Activated T-cell treated with anti-CD3 and anti-CD28 coated beads, Interleukin-2, amount 50 U/mL, for 72 hours (primary cell): ENCODE results near the gene STRN3. TPM values are rescaled to one million over a fixed set of nuclear protein-coding genes. Genes with fewer than 3 reads are reported as not detected.
A peak's percentile ranks its signal among the peaks of the same experiment; 100 is the strongest.
"Not testable (repeated sequence)": the region's sequence is repeated elsewhere in the genome, so short reads cannot be mapped to it uniquely, and the experiment has no call there.

ENCODE experiments used
- ATAC-seq, 2 donors: fragments of 150-1000 bp; cut with Tn5 transposase; replicated peaks in 1 of 2; 2 replicates each; pipeline ENCODE4 v1.10.0; 2021; ENCODE audit warnings: moderate library complexity in 2 of 2, mild to moderate bottlenecking in 1 of 2
- DNase-seq, 2 donors: peaks; one replicate each; pipeline ENCODE4 v3.0.0; 2021 to 2022; ENCODE audit warnings: mixed read lengths in 1 of 2
- H3K27ac Mint-ChIP-seq: one replicate; pipeline ENCODE4 v1.8.0; 2022; ENCODE audit warnings: mild to moderate bottlenecking, moderate library complexity, mixed read lengths
- H3K27me3 Mint-ChIP-seq: one replicate; pipeline ENCODE4 v1.8.0; 2022; ENCODE audit warnings: low read depth, mixed read lengths
- H3K36me3 Mint-ChIP-seq, 2 donors: one replicate each; pipeline ENCODE4 v1.8.0; 2022; ENCODE audit warnings: mixed read lengths in 2 of 2, mild to moderate bottlenecking in 1 of 2; ENCODE audit not compliant: insufficient read depth in 2 of 2
- H3K4me1 Mint-ChIP-seq: one replicate; pipeline ENCODE4 v1.8.0; 2022; ENCODE audit warnings: low read depth, mixed read lengths
- H3K4me3 Mint-ChIP-seq, 2 donors: one replicate each; pipeline ENCODE4 v1.8.0; 2022; ENCODE audit warnings: mild to moderate bottlenecking in 2 of 2, mixed read lengths in 2 of 2, moderate library complexity in 2 of 2
- H3K9me3 Mint-ChIP-seq, 2 donors: one replicate each; pipeline ENCODE4 v1.8.0; 2022; ENCODE audit warnings: mixed read lengths in 2 of 2
- total RNA-seq, 2 donors: library from RNA; stranded (reverse); gene quantifications; one replicate each; pipeline ENCODE4 v1.2.3, GENCODE V29; 2022

Gene STRN3
- total RNA-seq, 2 donors from 2014 or later: 19.7 to 24.5 TPM

DNA sequence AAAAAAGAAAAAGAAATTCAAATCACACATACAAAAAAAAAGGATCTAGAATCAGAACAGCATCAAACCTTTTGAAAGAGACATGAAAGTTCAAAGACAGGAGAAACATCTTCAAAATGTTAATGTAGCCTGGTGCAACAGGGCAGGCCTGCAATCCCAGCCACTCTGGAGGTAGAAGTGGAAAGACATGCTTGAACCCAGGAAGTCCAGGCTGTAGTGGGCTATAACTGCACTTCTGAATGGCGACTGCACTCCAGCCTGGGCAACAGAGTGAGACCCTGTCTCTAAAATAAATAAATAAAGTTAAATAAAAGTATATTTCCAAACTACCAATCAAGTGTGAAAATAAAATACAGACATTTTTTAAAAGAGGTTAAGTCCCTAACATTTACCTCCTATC is 19.5 kb downstream of the STRN3 start:
- ATAC-seq: no peak
- Mint-ChIP-seq H3K27ac (peak overlapping the region; percentile 54), H3K4me3 (no peak overlapping the region), H3K9me3 (no peaks in the 10 kb centered on the region), H3K4me1 (peaks cover 7% of the 10 kb centered on the region), H3K36me3 (peaks cover 2 to 13% of the 10 kb centered on the region in 2 donors), H3K27me3 (no peaks in the 10 kb centered on the region)
- DNase-seq: no peak

- not testable (repeated sequence) for H3K4me1 Mint-ChIP-seq, H3K27me3 Mint-ChIP-seq, H3K27ac Mint-ChIP-seq, ATAC-seq, DNase-seq, H3K9me3 Mint-ChIP-seq, H3K4me3 Mint-ChIP-seq
- peaks cover 9 to 23% of the 10 kb centered on the region in 2 donors for H3K36me3 Mint-ChIP-seq
Measured at GRCh38 chr14:31004007-31004406, 22.2 kb downstream of the STRN3 start.

GRCh38 chr14:31003284-31003683 is 22.9 kb downstream of the STRN3 start:
- ATAC-seq (no peak), DNase-seq (no peak)
- Mint-ChIP-seq H3K27me3 (no peaks in the 10 kb centered on the region), H3K27ac (no peak overlapping the region), H3K9me3 (peaks cover 0 to 4% of the 10 kb centered on the region in 2 donors), H3K36me3 (peaks cover 11 to 28% of the 10 kb centered on the region in 2 donors), H3K4me1 (peaks cover 7% of the 10 kb centered on the region), H3K4me3 (no peak overlapping the region)

DNA sequence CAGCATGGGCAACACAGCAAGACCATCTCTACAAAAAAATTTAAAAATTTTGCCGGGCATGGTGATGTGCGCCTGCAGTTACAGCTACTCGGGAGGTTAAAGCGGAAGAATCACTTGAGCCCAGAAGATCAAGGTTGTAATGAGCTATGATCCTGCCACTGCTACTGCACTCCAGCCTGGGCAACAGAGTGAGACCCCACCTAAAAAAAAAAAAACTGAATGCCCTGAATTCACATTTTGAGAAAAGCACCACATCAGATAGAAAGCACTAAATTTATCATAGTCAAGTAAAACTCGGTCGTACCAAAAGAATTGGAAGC is 24.9 kb downstream of the STRN3 start:
- Mint-ChIP-seq H3K9me3 (peaks cover 0 to 6% of the 10 kb centered on the region in 2 donors), H3K27ac (no peak overlapping the region), H3K4me3 (no peak overlapping the region), H3K4me1 (peaks cover 22% of the 10 kb centered on the region), H3K36me3 (peaks cover 14 to 31% of the 10 kb centered on the region in 2 donors), H3K27me3 (no peaks in the 10 kb centered on the region)
- no peak for ATAC-seq
- no peak for DNase-seq

DNA sequence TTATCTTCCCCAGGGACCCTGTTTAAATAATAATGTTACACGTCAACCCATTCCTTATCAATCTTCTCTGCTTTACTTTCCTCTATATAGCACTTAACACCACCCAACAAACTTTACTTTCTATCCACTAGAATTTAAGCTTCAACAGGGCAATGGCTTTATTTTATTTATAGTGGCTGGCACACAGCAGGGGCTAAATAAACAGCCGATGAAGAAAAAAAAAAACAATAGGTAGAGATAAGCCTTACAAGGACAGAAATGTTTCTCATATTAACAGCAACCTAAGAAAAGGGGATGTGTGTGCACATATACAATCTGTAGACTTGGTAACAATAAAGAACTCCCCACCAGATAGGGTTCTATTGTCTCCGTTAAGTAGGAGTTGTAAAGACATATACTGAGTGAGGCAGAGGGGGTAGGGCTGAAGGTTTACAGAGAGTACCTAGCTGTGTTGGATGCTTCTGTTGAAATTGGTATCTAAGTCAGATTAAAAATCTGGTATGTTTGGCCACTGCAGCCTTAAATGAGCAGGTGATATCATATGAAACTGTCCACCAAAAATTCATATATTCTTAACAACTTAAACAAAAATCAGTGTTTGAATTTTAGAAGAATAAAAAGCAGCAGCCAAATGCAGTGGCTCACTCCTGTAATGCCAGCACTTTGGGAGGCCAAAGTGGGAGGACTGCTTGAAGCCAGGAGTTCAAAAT is 25.4 kb downstream of the STRN3 start:
- Mint-ChIP-seq H3K4me1 (peaks cover 27% of the 10 kb centered on the region), H3K27ac (no peak overlapping the region), H3K4me3 (no peak overlapping the region), H3K36me3 (peaks cover 14 to 31% of the 10 kb centered on the region in 2 donors), H3K9me3 (peaks cover 0 to 6% of the 10 kb centered on the region in 2 donors), H3K27me3 (no peaks in the 10 kb centered on the region)
- no peak for DNase-seq
- no peak for ATAC-seq

DNA sequence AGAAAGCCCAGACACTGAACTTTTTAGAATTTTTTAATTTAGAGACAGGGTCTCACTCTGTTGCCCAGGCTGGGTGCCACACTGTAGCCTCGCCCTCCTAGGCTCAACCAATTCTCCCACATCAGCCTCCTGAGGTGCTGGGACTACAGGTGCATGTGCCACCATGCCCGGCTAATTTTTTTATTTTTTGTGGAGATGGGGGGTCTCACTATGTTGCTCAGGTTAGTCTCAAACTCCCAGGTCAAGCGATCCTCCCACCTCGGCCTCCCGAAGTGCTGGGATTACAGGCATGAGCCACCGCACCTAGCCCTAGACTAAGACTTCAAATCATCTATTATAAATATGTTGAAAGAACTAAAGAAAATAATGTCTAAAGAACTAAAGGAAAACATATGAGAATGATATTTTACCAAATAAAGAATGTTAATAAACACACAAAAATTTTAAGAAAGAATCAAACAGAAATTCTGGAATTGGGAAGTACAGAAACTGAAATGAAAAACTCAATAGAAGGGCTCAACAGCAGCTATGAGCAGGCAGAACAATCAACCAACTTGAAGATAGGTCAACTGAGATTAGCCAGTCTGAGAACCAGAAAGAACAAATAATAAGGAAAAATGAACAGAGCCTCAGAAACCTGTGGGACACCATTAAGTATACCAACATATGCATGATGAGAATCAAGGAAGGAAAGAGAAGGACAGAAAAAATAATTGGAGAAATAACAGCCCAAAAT is 27.0 kb downstream of the STRN3 start:
- H3K9me3 Mint-ChIP-seq: peaks cover 0 to 6% of the 10 kb centered on the region in 2 donors
- no peak for ATAC-seq
- peaks cover 12 to 28% of the 10 kb centered on the region in 2 donors for H3K36me3 Mint-ChIP-seq
- H3K4me1 Mint-ChIP-seq: peaks cover 43% of the 10 kb centered on the region
- DNase-seq: no peak
- no peak overlapping the region for H3K4me3 Mint-ChIP-seq
- no peaks in the 10 kb centered on the region for H3K27me3 Mint-ChIP-seq
- no peak overlapping the region for H3K27ac Mint-ChIP-seq

- no peak overlapping the region for H3K27ac Mint-ChIP-seq
- peaks cover 0 to 6% of the 10 kb centered on the region in 2 donors for H3K9me3 Mint-ChIP-seq
- DNase-seq (no peak), ATAC-seq (no peak)
- H3K36me3 Mint-ChIP-seq: peaks cover 12 to 28% of the 10 kb centered on the region in 2 donors
- no peak overlapping the region for H3K4me3 Mint-ChIP-seq
- H3K27me3 Mint-ChIP-seq: no peaks in the 10 kb centered on the region
- H3K4me1 Mint-ChIP-seq: peaks cover 53% of the 10 kb centered on the region
Measured at GRCh38 chr14:30998100-30998706, 28.0 kb downstream of the STRN3 start.

DNA sequence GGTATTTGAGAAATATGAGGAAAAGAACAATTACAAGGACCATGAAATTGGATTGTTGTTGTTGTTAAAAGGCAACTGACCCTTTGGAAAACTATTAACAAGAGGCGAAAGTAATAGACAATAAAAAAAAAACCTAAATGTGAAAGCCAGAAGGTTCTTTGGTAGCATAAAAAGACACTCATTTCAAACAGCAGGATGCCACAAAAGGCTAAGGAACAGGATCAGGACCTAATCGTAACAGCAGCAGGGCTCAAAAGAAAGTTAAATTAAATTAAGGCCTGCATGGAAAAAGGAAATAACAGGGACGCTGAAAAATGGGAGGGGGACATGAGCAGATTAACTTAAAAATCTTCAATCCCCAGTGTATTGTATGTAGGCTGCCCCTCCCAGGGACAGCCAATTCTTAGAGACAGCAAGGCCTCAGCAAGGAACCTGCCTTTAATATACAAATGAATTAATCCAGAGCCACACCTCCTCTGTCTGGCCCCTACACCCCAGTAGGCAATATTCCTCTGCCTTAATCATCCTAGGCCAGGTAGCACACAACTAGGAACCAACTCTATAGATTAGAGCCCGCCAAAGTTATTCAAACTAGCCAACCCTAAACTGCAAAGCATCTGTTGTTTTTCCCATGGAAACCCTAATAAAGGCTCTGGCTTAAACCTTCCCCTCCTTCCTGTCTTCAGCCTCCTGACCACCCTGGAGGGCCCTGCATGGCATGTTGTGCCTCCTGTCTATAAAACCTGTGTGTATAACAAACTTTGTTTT is 29.1 kb downstream of the STRN3 start:
- DNase-seq: no peak
- no peaks in the 10 kb centered on the region for H3K27me3 Mint-ChIP-seq
- H3K27ac Mint-ChIP-seq: no peak overlapping the region
- H3K4me3 Mint-ChIP-seq: no peak overlapping the region
- H3K36me3 Mint-ChIP-seq: peaks cover 12 to 24% of the 10 kb centered on the region in 2 donors
- no peak for ATAC-seq
- H3K9me3 Mint-ChIP-seq: peaks cover 0 to 6% of the 10 kb centered on the region in 2 donors
- peaks cover 54% of the 10 kb centered on the region for H3K4me1 Mint-ChIP-seq

- DNase-seq: no peak
- Mint-ChIP-seq H3K36me3 (peaks cover 10 to 21% of the 10 kb centered on the region in 2 donors), H3K4me3 (peak overlapping the region in 1 of 2 donors; percentile 39), H3K27ac (no peak overlapping the region), H3K9me3 (peaks cover 0 to 6% of the 10 kb centered on the region in 2 donors), H3K27me3 (no peaks in the 10 kb centered on the region), H3K4me1 (peaks cover 65% of the 10 kb centered on the region)
- no peak for ATAC-seq
Measured at GRCh38 chr14:30995689-30996088, 30.5 kb downstream of the STRN3 start.

DNA sequence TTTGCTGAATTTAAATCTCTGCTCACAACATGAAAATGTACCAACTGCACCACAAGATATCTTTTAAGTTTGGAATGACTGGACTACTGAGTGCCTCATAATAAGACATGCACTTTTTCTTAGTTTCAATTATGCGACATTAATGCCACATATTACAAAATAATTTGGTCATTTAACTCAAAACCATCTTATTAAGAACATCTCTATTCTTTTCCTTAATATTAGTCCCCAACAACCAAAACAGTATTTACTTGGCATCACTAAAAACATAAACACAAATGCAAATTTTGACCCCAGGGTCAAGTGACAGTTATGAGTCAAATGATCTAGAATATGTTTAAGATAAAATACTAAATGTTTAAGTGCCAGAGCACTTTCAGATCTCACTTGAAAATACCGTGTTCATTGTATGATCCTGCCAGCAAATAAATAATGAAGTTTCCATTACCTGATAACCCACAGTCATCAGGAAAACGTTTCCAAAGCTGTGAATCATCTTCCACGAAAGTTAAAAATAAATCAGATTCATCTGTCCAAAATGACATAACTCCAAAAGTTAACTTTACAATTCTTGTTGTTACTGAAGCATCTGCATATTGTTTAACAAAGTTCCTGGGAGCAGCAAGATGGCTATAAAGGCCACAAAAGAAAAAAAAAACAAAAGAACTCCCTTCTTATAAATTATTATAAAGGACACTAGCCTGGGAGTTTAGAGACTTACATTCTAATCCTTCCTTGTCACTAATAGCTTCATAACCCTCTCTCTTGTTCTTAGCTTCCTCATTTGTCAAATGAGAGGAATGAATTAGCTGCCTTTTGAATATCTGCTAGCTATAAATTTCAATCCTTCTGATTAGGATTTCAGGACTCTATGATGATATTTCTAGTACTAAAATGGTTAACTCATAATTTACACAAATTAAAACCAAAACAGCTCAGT is 31.2 kb downstream of the STRN3 start:
- H3K9me3 Mint-ChIP-seq: peaks cover 0 to 6% of the 10 kb centered on the region in 2 donors

GRCh38 chr14:30993071-30993470 is 33.1 kb downstream of the STRN3 start:
- no peak overlapping the region for H3K27ac Mint-ChIP-seq
- ATAC-seq (peak; percentile 90 to 92), DNase-seq (peak; percentile 6 to 12)
- H3K27me3 Mint-ChIP-seq: no peaks in the 10 kb centered on the region
- peaks cover 0 to 2% of the 10 kb centered on the region in 2 donors for H3K9me3 Mint-ChIP-seq
- peaks cover 70% of the 10 kb centered on the region for H3K4me1 Mint-ChIP-seq
- no peak overlapping the region for H3K4me3 Mint-ChIP-seq
- H3K36me3 Mint-ChIP-seq: peaks cover 5 to 7% of the 10 kb centered on the region in 2 donors

More for the DNA sequence above, 31.2 kb downstream of the STRN3 start:
- H3K4me3 Mint-ChIP-seq: peak overlapping the region; percentile 46 to 78
- H3K27me3 Mint-ChIP-seq: no peaks in the 10 kb centered on the region
- peak overlapping the region; percentile 78 for H3K27ac Mint-ChIP-seq
- DNase-seq (no peak), ATAC-seq (peak; percentile 66 to 70)
- peaks cover 10 to 21% of the 10 kb centered on the region in 2 donors for H3K36me3 Mint-ChIP-seq
- peaks cover 65% of the 10 kb centered on the region for H3K4me1 Mint-ChIP-seq

GRCh38 chr14:30991408-30991807 is 34.8 kb downstream of the STRN3 start:
- H3K36me3 Mint-ChIP-seq: peaks cover 0 to 2% of the 10 kb centered on the region in 2 donors
- DNase-seq (no peak), ATAC-seq (no peak)
- no peaks in the 10 kb centered on the region for H3K9me3 Mint-ChIP-seq
- no peak overlapping the region for H3K27ac Mint-ChIP-seq
- no peak overlapping the region for H3K4me3 Mint-ChIP-seq
- peaks cover 56% of the 10 kb centered on the region for H3K4me1 Mint-ChIP-seq
- no peaks in the 10 kb centered on the region for H3K27me3 Mint-ChIP-seq
